Spleen (tissue), 7 donors: ENCODE data around the gene SLC9A8.

Source experiments
- POLR2A ChIP-seq, 3 donors: fragments of 450-650 bp; IDR thresholded peaks; one replicate each; pipeline ENCODE4 v1.5.1; 2017; ENCODE audit warnings: antibody characterized with exemption in 3 of 3, mild to moderate bottlenecking in 1 of 3
- TF ChIP-seq, protein P1 (sequence below), 11 experiments: fragments of 200-600 bp in 7 of 11; fragments of 450-650 bp in 4 of 11; sonication (generic) in 4 of 11; IDR thresholded peaks in 8 of 11; conservative IDR thresholded peaks in 3 of 11; 1 replicate in 7 of 11; 2 replicates in 4 of 11; pipeline versions ENCODE4 v1.4.0 to v1.8.0; 2016 to 2021; ENCODE audit warnings: antibody characterized with exemption in 11 of 11, inconsistent platforms in 4 of 11, mild to moderate bottlenecking in 1 of 11
- donor health status: DM: no; HTN: no; CAD: no; lungs with moderate emphysema.
- donor health status: DM: no; HTN: no; CAD: no.
- donor health status: DM: no; HTN: no; CAD: no.

DNA sequence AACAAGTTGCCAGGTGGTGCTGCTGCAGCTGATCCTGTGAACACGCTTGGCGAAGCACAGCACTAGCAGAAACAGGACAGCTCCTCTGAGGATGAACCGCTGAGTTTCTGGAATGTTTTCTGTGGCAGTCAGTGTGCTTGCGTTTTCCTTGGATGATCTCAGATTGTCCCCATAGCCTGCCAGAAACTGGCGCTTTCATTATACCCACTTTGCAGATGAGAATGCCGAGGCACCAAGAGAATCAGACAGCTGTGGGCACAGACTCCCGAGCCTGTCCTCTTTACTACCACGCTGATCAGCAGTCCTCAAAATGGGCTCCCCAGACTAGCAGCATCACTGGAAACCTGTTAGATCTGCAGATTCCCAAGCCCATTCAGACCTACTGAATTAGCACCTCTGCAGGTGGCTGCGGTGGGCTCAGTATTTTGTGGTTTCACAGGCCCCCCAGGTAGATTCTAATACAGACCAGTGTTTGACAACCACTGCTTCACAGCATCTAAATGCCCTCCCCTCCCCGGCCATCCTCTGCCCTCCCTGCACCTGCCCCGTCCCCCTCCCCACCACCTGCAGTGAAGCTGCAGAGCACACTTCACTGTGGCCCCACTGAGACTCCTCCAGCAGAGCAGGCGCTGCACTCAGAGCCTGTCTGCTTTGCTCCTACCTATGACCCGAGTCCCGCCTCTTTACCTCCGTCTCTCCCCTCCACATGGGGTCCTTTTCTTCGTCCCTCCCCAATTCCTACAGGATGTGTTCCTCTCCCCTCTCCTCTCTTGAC lies 73.1 kb downstream of the SLC9A8 start:
- TF ChIP-seq, protein P1, sequence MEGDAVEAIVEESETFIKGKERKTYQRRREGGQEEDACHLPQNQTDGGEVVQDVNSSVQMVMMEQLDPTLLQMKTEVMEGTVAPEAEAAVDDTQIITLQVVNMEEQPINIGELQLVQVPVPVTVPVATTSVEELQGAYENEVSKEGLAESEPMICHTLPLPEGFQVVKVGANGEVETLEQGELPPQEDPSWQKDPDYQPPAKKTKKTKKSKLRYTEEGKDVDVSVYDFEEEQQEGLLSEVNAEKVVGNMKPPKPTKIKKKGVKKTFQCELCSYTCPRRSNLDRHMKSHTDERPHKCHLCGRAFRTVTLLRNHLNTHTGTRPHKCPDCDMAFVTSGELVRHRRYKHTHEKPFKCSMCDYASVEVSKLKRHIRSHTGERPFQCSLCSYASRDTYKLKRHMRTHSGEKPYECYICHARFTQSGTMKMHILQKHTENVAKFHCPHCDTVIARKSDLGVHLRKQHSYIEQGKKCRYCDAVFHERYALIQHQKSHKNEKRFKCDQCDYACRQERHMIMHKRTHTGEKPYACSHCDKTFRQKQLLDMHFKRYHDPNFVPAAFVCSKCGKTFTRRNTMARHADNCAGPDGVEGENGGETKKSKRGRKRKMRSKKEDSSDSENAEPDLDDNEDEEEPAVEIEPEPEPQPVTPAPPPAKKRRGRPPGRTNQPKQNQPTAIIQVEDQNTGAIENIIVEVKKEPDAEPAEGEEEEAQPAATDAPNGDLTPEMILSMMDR (IDR thresholded peaks at IDR 0.05 in 8 of 11, conservative IDR thresholded peaks at IDR 0.05 in 3 of 11): no peak
- no peak for TF ChIP-seq POLR2A (IDR thresholded peaks at IDR 0.05)
